Medulla oblongata (tissue), 1 donor: ENCODE results near the gene CEACAM20.
"Not testable (repeated sequence)": the region's sequence is repeated elsewhere in the genome, so short reads cannot be mapped to it uniquely, and the experiment has no call there.

Experiments used
- DNase-seq: peaks from one replicate; pipeline ENCODE4 v3.0.0-alpha.2; 2015; ENCODE audit errors: extremely low spot score

CEACAM20 gene

DNA sequence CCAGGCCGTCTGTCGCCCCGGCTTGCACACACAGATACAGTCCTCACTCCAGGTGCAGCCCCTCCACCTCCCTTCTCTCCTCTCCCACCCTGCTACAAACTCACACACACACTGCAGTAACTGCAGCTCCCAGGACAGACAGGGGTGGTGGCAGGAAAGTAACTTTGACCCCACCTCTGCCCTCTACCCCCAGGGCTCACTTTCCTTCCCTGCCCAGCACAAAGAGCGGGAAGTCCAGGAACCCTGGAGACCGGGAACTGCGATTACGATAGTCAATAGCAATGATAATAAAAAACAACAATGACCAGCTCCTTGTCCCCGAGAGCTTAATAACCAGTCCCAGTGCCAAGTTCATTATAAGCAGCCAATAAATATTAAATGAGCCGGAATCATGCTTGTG lies at the start of gene CEACAM20:
Gene CEACAM20 (minus strand): TSS at position 140 of the 400 bp plus-strand sequence. CDS start 166 bp downstream, outside the sequence.
- DNase-seq, result no peak

- no peak for DNase-seq
These were observed 48.0 kb upstream of the CEACAM20 start for GRCh38 chr19:44577566-44577874.

- DNase-seq, result no peak
These were observed 47.5 kb upstream of the CEACAM20 start for GRCh38 chr19:44576843-44577565.

DNA sequence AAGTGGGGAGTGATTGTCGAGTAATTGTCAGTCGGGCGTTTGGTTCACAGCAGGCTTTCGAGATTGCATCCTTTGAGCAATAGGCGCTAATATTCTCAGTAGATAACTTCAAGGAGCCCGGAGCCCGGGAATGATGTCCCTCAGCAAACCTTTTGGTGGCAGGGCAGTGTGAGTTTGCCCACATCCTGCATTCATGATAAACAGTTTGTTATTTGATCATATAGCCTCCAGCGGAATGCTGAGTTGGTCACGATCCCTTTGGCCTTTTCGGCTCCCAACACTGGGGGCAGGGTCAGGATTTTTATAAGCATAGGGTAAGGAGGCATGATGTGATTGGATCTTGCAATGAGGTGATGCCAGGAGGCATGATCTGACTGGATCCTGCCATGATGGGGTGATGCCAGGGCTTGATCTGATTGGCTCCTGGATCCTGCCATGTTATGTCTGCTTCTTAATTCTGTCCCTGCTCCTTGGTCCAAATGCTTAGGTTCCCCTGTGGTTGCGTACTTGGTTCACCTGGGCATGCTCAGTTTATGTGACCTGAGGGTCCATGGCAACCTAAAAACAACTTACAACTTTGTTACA lies 45.7 kb upstream of the CEACAM20 start:
- DNase-seq, result no peak

DNA sequence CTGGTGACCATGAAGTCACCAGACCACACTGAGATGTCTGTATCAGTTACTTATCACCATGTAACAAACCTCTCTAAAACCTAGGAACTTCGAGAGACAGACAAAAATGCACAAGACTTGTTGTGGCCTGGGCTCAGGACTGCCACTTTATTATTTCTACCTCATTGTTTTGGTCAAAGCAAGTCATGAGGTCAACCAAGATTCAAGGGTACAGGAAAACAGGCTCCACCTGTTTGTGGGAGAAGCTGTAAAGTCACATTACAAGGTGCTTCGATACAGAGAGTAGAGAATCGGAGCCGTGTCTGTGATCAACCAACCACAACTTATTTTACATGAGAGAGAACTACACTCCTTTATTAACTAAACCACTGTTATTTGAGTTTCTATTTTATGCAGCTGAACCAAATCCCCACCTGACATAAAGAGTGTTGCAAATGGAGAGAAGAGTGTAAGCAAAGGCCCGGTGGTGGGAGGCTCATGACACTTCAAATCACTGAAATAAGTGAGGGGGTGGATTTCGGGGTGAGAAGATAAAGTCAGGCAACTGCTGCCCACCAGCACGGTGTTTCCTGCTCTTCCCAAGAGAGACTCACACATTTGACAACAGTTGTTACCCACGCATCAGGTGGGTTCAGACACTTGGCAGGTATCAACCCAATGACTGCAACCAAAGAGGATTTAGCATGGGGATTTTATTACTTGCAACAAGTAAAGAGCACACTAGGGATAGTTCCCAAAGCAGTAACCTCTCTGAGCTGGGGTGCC lies 44.9 kb upstream of the CEACAM20 start:
- no peak for DNase-seq

DNA sequence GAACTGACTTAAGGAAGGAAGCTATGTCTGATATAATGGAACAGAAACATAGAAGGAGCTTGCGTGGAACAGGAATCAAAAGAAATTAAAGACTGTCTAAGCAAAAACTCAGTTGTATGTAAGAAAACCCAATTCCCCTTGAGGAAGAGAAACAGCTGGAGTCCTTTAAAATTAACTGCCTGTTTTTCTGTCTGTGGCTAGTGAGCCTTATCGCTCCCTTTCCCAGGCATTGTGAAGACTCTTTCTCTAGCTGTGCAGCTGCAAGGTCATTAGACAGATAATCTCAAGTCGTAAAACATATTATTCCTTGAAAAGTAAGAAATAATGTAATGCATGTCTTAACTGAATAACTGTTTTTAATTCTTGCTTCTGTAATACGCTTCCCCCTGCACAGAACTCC lies 44.2 kb upstream of the CEACAM20 start:
- DNase-seq, result no peak

GRCh38 chr19:44573183-44573582 lies 43.7 kb upstream of the CEACAM20 start:
- DNase-seq, result no peak

DNA sequence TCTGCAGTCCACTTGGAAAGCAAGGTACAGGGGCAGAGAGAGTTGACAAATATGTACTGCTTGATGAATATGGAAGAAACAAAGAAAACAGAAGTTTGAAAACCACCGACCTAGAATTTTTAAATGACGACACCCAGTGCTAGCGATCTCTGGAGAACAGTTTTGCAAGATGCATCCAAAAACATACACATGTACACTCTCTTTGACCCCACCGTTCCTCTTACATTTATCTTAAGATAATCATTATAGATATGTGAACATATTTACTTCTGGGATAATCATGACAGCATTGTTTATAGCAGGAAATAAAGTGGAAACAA lies 43.1 kb upstream of the CEACAM20 start:
- no peak for DNase-seq

- no peak for DNase-seq
These were observed 42.5 kb upstream of the CEACAM20 start for GRCh38 chr19:44571830-44572580.

DNA sequence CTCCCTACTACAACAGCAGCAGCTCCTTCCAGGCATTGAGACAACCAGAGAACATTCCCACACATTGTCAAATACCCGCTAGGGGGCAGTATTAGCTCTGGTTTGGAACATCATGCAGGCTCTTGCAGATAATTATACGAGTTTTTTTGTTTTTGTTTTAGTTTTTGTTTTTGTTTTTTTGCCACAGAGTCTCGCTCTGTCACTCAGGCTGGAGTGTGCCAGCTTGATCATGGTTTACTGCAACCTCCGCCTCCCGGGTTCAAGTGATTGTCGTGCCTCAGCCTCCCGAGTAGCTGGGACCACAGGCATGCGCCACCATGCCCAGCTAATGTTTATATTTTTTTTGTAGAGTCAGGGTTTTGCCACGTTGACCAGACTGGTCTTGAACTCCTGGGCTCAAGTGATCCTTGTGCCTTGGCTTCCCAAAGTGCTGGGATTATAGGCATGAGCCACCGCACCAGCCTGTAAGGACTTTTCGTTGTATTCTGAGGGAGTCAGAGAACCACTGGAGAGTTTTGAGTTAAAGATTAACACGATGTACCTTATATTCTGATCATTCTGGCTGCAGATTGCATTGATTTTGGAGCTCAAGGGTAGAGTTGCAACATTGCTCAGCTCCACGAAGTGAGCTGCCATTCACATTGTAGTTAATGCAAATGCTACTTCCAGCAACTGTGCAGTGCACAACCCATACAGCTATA lies 41.7 kb upstream of the CEACAM20 start:
- DNase-seq, result peak; percentile 85

GRCh38 chr19:44570603-44570983 lies 41.1 kb upstream of the CEACAM20 start:
- DNase-seq, result no peak

DNA sequence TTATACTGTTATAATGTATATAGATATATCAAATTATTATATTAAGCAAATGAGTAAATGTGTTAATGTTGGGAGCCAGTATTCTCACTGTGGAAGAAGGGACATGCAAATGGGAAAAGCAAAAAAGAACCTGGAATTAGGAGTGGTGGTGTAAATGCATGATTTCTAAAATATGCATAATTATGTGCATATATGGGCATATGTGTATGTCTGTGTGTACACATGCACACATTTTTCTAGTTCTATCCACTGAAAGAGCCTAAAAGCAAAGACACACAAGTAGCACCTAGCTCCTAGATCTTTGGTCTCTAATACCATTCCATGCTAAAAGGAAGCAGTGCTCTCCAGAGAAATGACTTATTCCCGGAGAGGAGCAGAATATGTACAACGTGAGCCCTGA lies 38.3 kb upstream of the CEACAM20 start:
- no peak for DNase-seq

DNA sequence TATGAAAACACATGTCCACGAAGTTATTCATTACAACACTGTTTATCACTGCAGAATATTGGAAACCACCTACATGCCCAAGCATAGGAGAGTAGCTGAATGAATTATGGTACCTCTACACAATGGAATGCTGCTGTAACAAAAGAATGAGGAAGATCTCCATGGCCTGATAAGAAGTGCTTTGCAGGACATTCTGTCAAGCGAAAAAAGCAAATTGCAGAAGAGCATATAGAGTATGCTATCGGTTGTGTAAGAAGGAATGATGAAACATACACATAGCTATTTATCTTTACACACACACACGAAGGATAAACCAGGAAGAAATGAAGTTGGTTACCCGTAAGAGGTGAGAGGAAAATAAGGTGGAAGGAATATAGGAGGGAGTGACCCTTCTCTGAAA lies 37.5 kb upstream of the CEACAM20 start:
- no peak for DNase-seq

- DNase-seq, result not testable (repeated sequence)
These were observed 33.7 kb upstream of the CEACAM20 start for GRCh38 chr19:44563086-44563655.

GRCh38 chr19:44557933-44558332 lies 28.5 kb upstream of the CEACAM20 start:
- no peak for DNase-seq

DNA sequence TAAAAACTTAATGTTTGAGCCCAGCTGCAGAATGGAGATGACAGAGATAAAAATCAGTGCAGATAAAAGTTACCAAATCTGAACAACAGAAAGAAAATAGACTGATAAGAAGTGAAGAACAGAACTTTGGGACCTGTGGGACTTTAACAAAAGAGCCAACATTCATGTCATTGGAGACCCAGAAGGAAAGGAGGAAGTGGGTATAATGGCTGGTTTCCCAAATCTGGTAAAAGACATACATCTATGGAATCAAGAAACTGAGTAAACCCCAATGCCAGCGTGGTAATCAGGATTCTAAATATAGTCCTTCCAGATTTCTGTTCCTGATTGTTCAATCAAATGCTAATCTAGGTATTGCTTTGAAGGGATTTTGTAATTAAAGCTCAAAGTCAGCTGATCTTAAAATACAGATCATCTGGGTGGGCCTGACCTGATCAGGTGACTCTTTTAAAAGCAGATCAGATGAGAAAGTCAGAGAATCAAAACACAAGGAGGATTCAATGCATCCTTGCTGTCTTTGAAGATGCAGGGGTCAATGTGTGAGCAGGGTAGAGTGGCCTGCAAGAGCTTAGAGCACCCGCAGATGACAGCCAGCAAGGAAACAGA lies 25.3 kb upstream of the CEACAM20 start:
- no peak for DNase-seq

DNA sequence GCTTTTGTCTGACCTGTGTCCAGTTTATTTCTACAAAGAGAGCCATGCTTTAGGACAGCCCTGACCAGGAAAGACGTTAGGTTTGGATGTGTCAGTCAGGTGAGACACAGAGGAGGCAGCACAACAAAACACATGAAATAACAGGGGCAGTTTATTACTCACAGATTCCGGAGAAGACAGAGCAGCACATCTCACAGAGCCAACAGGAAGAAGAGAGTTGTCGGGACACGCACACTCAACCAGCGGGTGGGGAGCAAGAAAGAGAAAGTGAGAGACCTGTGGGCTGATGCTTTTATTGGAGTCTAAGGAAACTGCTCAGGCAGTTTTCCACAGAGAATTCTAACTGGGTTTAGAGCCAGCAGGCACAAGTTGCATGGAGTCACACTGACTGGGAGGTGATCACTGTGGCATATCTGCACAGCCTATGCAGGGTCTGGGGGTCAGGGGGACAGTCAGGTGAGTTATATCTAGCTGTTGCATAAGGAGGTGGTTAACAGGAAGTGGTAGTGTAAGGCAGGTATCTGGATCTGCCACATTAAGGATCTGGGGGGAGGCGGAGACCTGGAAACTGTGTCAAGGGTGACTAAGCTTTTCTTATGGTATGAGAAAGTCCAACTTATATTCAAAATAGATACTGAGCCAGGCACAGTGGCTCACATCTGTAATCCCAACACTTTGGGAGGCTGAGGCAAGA lies 24.1 kb upstream of the CEACAM20 start:
- DNase-seq, result no peak

- DNase-seq, result no peak
These were observed 22.8 kb upstream of the CEACAM20 start for GRCh38 chr19:44552324-44552723.

- no peak for DNase-seq
These were observed 22.4 kb upstream of the CEACAM20 start for GRCh38 chr19:44551850-44552249.

DNA sequence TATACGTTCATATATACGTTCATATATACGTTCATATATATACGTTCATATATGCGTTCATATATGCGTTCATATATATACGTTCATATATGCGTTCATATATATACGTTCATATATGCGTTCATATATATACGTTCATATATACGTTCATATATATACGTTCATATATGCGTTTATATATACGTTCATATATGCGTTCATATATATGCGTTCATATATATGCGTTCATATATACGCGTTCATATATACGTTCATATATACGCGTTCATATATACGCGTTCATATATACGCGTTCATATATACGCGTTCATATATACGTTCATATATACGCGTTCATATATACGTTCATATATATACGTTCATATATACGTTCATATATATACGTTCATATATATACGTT lies 21.5 kb upstream of the CEACAM20 start:
- not testable (repeated sequence) for DNase-seq

- DNase-seq, result no peak
These were observed 20.0 kb upstream of the CEACAM20 start for GRCh38 chr19:44549507-44549906.
